Measurements from ENCODE around the gene PHLDA1.

The PHLDA1 gene

DNA sequence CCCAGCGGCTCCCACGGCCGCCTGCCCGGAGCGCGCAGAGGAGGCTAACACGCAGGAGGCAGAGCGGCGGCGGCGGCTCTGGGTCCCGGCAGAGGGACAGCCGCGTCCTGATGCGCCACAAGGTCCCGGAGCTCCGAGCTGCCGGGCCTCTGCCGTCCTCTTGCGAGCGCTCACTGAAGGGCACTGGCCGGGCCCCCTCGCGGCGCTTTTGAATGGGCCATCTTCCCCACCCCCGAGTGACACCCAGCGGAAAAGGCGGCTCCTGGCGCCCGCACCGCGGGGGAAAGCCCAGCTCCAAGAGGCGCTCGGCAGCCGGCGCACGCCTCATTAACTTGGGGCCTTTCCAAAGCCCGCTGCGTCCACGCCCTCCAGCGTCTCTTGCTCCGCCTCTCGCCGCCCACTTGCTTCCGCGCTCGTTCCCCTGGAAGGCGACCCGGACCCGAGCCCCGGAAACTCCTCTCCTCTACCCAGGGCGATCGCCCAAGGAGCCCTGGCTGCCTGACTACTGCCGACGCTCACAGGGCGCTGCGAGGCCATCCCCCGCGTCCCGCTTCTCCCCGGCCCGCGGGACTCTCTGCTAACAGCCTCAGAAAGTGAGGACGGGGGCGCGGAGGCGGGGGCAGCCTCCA lies at the start of gene PHLDA1:
Gene PHLDA1, minus strand, starts transcription at position 363 of the 629 bp plus-strand sequence.
- peak in 13 of 14 donors; percentile 77 to 96 (median 88) for DNase-seq

- no peak for DNase-seq
Measured at GRCh38 chr12:76080729-76081415, 49.3 kb upstream of the PHLDA1 start.

DNA sequence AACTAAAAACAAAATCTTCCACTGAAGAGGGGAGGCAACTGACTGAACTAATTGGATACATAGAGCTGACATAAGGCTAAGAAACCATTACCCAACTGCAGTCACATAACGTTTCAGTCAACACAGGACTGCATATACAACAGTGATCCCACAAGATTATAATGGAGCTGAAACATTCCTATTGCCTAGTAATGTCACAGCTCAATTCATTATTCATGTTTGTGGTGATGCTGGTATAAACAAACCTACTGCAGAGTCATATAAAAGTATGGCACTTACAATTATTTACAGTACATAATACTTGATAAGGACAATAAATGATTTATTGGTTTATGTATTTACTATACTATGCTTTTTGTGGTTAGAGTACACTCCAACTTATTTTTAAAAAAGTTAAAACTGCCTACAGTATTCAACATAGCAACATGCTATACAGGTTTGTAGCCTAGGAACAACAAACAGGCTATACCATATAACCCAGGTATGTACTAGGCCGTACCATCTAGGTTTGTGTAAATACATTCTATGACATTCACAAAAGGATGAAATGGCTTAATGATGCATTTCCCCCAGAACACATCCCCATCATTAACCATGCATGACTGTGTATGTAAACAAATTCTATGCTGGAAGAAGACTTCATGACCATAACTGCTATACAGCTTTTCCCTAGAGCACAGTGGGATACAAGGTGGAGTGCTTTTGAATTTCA lies 48.6 kb upstream of the PHLDA1 start:
- DNase-seq: no peak

DNA sequence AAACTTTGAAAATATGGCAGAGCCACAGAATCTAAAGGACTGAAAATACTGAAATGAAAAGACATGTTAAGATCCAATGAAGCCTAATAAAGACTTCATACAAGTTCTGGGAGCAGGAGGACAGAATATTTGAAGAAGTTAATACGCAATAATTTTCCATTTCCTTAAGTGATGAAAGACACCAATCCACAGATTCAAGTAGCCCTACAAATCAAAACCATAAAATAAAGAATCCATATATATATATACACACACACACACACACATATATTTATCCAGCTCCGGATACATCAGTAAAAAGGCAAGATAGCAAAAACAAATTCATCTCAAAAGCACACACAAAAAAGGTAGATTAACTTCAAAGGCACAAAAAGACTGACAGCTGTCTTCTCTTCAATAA lies 47.2 kb upstream of the PHLDA1 start:
- DNase-seq: no peak

DNA sequence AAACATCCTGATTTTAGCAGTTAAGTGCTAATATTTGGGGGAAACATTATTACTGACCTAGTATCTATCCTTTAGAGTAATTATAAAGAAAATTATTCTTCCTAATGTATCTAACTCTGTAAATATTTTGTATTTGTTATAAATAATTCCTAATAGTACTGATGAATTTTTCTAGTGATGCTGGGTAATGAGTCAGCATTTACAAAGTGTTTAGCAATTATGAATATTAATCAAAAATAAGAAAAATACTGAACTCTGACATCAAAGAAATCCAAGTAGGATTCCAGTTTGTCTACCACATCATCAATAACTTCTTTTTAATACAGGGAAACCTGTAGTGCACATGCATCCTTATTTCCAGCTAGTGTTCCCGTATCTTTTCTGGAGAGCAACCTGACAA lies 43.9 kb upstream of the PHLDA1 start:
- DNase-seq: no peak

DNA sequence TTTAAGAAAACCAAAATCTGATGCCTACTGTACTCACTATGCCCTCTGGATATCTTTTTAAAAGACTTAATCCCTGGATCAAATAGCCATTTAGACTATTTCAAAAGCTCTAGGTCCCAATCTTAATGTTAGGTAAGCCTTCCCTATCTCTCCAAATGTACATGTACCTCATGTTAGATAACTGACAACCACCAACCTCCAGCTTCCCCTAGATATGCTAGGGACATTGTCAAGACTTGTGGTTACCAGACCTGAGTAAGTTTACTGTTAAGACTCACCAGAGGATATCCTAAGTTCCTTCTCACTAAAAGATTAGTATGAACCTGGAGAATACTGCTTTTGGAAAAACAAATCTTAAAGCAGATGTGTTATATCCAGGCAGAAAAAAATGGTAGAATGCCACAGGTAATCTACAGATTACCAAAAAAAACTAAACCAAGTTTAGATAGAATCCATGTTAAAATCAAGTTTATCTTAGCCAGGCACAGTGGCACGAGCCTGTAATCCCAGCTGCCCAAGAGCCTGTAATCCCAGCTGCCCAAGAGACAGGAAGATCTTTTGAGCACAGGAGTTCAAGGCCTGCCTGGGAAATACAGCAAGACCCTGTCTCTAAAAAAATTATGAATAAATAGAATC lies 43.2 kb upstream of the PHLDA1 start:
- DNase-seq: no peak

DNA sequence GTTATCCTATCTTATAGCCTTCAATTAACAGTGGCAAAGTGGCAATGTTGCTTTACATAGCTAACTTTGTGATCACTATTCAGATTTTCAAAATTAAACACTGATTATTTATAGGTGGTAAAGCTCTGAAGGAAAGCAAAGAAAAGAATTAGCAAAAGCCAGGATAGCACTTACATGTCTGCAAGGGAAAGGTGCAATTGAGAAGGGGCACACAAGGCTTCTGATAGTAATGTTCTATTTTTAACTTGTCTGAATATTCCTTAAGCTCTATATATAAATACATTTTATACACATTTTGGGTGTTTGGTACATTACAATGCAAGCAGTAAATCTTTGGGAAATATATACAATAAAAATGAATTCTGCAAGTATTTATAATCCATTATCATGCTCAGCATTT lies 42.0 kb upstream of the PHLDA1 start:
- no peak for DNase-seq

DNA sequence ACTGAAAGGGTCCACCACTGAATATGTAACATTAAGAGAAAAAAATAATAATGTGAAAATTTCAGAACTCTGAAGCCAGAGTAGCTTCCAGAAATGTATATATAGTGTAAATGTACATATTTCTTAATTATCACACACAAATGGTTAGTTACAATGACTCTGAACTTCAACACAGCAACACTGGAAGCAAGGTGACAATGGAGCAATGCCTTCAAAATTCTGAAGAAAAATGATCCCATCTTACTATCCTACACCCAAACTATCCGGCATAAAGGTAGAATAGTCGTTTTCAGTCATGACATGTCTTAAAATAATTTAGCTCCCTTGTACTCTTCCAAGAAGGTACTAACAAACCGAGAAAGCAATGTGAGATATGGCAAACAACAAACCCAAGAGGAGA lies 41.0 kb upstream of the PHLDA1 start:
- no peak for DNase-seq

DNA sequence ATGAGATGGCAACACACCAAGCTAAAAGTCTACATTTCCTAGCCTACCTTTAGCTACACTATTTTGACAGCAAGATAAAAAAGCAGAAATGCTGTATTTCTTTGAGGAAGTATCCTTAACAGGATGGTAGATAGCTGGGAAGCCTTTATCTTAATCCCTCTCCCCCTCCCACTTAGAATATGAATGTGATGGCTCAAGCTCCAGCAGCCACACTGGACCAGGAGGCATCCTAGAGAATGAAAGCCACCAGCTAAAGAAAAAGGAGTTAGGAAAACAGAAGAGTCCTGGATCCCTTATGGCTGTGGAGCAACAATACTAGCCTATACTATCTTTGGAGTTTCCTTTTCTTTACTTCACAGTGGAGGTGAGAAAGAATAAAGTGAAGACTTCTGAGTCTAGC lies 37.8 kb upstream of the PHLDA1 start:
- DNase-seq: no peak

- DNase-seq: no peak
Measured at GRCh38 chr12:76065917-76066316, 34.3 kb upstream of the PHLDA1 start.

DNA sequence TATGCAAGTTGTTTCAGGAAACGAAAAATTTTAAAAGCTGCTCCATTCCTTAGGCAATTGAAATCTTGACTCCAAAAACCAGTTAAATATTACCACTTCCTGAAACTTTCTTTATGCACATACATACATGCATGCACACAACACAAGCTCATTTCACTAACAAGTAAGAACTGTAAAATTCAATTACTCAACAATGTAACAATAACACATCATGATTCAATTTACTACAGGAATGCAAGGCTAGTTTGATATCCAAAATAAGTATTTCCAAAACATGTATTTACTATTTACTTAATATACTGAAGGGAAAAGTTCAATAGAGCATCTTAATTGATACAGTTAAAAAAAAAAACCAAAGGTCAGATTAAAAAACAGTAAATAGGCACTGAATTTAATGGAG lies 33.3 kb upstream of the PHLDA1 start:
- DNase-seq: no peak

- no peak for DNase-seq
Measured at GRCh38 chr12:76060111-76060510, 28.5 kb upstream of the PHLDA1 start.

GRCh38 chr12:76057326-76057725 lies 25.8 kb upstream of the PHLDA1 start:
- peak in 2 of 14 donors; percentile 2 to 10 for DNase-seq

DNA sequence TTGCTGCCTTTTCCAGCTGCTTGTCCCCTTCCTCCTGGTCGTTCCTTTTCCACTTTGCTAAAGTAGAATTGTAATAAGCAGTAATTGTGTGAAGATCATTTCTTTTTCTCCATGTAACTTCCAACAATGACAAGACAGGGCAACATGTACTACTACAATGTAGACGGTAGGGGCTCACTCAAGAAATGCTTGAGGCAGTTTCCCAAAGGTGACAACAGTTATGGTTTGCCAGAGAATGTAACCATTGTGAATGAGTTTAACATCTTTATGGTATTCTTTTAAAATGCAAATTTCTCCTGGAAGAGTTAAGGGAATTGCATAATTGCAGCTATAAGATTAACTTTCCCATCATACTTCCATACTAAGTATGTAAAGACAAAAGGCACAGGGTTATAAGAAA lies 23.8 kb upstream of the PHLDA1 start:
- no peak for DNase-seq

DNA sequence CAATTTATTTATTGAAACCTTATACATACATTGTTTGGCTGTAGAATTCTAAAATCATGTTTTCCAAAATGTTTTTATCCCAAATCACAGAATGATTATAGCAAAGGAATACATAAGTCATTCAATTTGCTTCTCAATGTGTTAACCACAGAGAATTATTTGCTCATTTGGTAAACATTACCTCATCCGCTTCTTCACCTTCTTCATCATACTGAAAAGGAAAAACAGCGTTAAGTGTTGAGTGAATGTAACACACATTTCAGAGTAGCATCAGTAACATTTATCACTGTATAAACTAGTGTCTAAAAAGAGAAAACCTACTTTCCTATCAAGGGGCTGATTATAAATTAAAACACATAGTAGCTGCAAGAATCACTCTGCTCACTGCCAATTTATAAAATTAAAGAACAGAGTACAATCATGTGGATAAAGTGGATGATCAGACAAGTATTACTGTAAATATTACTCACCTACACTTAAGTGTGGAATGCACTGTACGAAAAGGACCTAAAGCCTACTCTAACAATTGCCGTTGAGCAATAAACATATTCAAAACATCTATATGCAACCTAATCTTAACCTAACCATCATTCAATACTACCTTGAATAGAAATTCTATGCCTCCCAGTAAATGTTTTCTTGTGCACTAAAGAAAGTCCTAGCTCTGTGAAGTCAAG lies 18.1 kb upstream of the PHLDA1 start:
- no peak for DNase-seq

- DNase-seq: no peak
Measured at GRCh38 chr12:76047742-76048141, 16.2 kb upstream of the PHLDA1 start.

- DNase-seq: no peak
Measured at GRCh38 chr12:76047060-76047459, 15.5 kb upstream of the PHLDA1 start.

- DNase-seq: no peak
Measured at GRCh38 chr12:76043377-76043776, 11.8 kb upstream of the PHLDA1 start.

- no peak for DNase-seq
Measured at GRCh38 chr12:76042147-76042546, 10.6 kb upstream of the PHLDA1 start.

- no peak for DNase-seq
Measured at GRCh38 chr12:76041406-76041805, 9.8 kb upstream of the PHLDA1 start.

GRCh38 chr12:76040461-76040860 lies 8.9 kb upstream of the PHLDA1 start:
- no peak for DNase-seq

DNA sequence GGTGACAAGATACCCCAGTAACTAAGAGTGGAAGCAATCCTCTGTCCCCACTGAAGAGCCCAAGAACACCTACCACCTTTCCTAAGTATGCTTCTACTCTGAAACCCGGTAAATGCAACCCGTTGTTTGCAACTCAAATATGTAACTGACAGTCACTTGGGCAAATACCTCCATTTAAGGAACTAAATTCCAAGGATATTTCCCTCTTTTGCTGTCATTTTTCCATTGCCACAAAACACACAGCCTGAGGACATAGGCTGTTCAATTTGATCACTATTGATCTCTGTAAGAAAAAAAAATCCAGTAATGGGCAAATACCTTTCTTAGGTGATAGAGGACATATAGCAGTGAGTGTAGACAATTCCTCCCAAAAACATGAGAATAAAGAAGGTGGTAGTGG lies 6.6 kb upstream of the PHLDA1 start:
- no peak for DNase-seq
